Sigmoid colon (tissue), 4 donors: ENCODE measurements around the gene GFM2.

Experiments used
- EP300 ChIP-seq, 4 donors: sonication (generic); formaldehyde crosslinking; IDR thresholded peaks; one replicate each; pipeline ENCODE4 v1.6.1; 2017; ENCODE audit warnings: antibody characterized with exemption in 4 of 4
- POLR2A ChIP-seq, 2 donors: fragments of 450-650 bp; IDR thresholded peaks; one replicate each; pipeline ENCODE4 v1.6.1; 2016; ENCODE audit warnings: antibody characterized with exemption in 2 of 2, mild to moderate bottlenecking in 2 of 2, moderate library complexity in 2 of 2
- POLR2AphosphoS5 ChIP-seq, 4 donors: sonication (generic); formaldehyde crosslinking; IDR thresholded peaks; one replicate each; pipeline ENCODE4 v1.6.1; 2017; ENCODE audit warnings: antibody characterized with exemption in 4 of 4
- TF ChIP-seq, protein P1 (sequence below), 4 experiments: fragments of 450-650 bp in 3 of 4; fragments of 200-600 bp in 1 of 4; IDR thresholded peaks; one replicate each; pipeline ENCODE4 v1.5.1; 2016 to 2019; ENCODE audit warnings: antibody characterized with exemption in 4 of 4, mild to moderate bottlenecking in 3 of 4, moderate library complexity in 2 of 4

DNA sequence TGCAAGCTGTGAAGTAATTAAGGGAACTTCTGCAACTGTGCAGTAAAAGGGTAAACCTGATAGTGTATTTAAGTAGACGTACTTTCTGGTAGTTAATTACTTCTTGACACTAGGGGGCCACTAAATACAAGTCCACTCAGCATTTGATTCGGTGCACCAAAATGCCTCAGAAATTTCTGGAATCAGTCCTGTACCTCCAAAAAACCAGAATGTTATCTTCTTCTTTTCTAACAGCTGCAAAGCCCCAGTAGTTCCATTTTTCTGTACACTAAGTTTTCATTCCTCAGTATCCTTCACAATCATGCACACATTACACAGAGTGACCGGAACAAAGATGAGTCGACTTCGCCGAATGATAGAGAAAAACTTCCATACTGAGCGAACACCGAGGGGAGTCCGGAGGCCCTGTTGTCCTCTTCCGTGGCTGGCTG lies 484 bp downstream of the GFM2 start:
- no peak for TF ChIP-seq POLR2AphosphoS5 (IDR thresholded peaks at IDR 0.05)
- TF ChIP-seq, protein P1, sequence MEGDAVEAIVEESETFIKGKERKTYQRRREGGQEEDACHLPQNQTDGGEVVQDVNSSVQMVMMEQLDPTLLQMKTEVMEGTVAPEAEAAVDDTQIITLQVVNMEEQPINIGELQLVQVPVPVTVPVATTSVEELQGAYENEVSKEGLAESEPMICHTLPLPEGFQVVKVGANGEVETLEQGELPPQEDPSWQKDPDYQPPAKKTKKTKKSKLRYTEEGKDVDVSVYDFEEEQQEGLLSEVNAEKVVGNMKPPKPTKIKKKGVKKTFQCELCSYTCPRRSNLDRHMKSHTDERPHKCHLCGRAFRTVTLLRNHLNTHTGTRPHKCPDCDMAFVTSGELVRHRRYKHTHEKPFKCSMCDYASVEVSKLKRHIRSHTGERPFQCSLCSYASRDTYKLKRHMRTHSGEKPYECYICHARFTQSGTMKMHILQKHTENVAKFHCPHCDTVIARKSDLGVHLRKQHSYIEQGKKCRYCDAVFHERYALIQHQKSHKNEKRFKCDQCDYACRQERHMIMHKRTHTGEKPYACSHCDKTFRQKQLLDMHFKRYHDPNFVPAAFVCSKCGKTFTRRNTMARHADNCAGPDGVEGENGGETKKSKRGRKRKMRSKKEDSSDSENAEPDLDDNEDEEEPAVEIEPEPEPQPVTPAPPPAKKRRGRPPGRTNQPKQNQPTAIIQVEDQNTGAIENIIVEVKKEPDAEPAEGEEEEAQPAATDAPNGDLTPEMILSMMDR (IDR thresholded peaks at IDR 0.05): peak in 3 of 4 experiments; percentile 23 to 40 (median 36)
- no peak for TF ChIP-seq EP300 (IDR thresholded peaks at IDR 0.05)
- no peak for TF ChIP-seq POLR2A (IDR thresholded peaks at IDR 0.05)
